Measurements from ENCODE around the gene AOAH.
"Not testable (repeated sequence)": the region's sequence is repeated elsewhere in the genome, so short reads cannot be mapped to it uniquely, and the experiment has no call there.

The AOAH gene

GRCh38 chr7:36504216-36504615 lies 220.1 kb downstream of the AOAH start:
- not testable (repeated sequence) for DNase-seq

- DNase-seq = no peak
Measured at GRCh38 chr7:36497775-36498174, 226.5 kb downstream of the AOAH start.

- not testable (repeated sequence) for DNase-seq
Measured at GRCh38 chr7:36497176-36497575, 227.1 kb downstream of the AOAH start.

GRCh38 chr7:36496576-36496975 lies 227.7 kb downstream of the AOAH start:
- no peak for DNase-seq

GRCh38 chr7:36491317-36491716 lies 233.0 kb downstream of the AOAH start:
- DNase-seq = no peak

GRCh38 chr7:36490419-36490830 lies 233.9 kb downstream of the AOAH start:
- DNase-seq = no peak

GRCh38 chr7:36488672-36489071 lies 235.6 kb downstream of the AOAH start:
- not testable (repeated sequence) for DNase-seq

- DNase-seq = peak; percentile 28
Measured at GRCh38 chr7:36487756-36488336, 236.4 kb downstream of the AOAH start.

GRCh38 chr7:36486336-36486735 lies 238.0 kb downstream of the AOAH start:
- no peak for DNase-seq

GRCh38 chr7:36484265-36484664 lies 240.0 kb downstream of the AOAH start:
- DNase-seq = no peak

GRCh38 chr7:36483853-36484252 lies 240.4 kb downstream of the AOAH start:
- not testable (repeated sequence) for DNase-seq

GRCh38 chr7:36478745-36479144 lies 245.5 kb downstream of the AOAH start:
- DNase-seq = no peak

- DNase-seq = no peak
Measured at GRCh38 chr7:36475381-36475780, 248.9 kb downstream of the AOAH start.

GRCh38 chr7:36475011-36475342 lies 249.3 kb downstream of the AOAH start:
- DNase-seq = no peak

- no peak for DNase-seq
Measured at GRCh38 chr7:36474283-36475010, 249.8 kb downstream of the AOAH start.

- peak; percentile 36 for DNase-seq
Measured at GRCh38 chr7:36473454-36474282, 250.6 kb downstream of the AOAH start.

GRCh38 chr7:36472141-36472729 lies 252.1 kb downstream of the AOAH start:
- no peak for DNase-seq

- no peak for DNase-seq
Measured at GRCh38 chr7:36469236-36469635, 255.1 kb downstream of the AOAH start.

- DNase-seq = no peak
Measured at GRCh38 chr7:36468370-36469101, 255.8 kb downstream of the AOAH start.

- not testable (repeated sequence) for DNase-seq
Measured at GRCh38 chr7:36466001-36466400, 258.3 kb downstream of the AOAH start.

GRCh38 chr7:36464271-36464670 lies 260.0 kb downstream of the AOAH start:
- DNase-seq = no peak

Data from NCI-H2107 (cell line).